Liver (tissue), 9 donors: ENCODE data around the gene KYAT1. TPM values are rescaled to one million over a fixed set of nuclear protein-coding genes. Genes with fewer than 3 reads are reported as not detected.

Source experiments
- DNase-seq: peaks from one replicate; pipeline ENCODE4 v3.0.0-alpha.2; 2017; ENCODE audit warnings: low spot score
- H3K27ac ChIP-seq, 2 donors: one replicate each; pipeline ENCODE4 v1.7.0; 2013; ENCODE audit warnings: inconsistent platforms in 2 of 2, low read length in 2 of 2, control low read depth in 1 of 2, low read depth in 1 of 2, mild to moderate bottlenecking in 1 of 2
- H3K27me3 ChIP-seq, 4 donors: one replicate each; pipeline versions ENCODE4 v1.6.1 to v1.7.0; 2013; ENCODE audit warnings: low read length in 3 of 4, inconsistent platforms in 1 of 4, mild to moderate bottlenecking in 1 of 4, moderate library complexity in 1 of 4; ENCODE audit not compliant: control insufficient read depth in 4 of 4, insufficient read depth in 4 of 4
- H3K36me3 ChIP-seq, 4 donors: one replicate each; pipeline versions ENCODE4 v1.6.1 to v1.7.0; 2013; ENCODE audit warnings: low read length in 3 of 4, mild to moderate bottlenecking in 3 of 4, low read depth in 1 of 4, moderate library complexity in 1 of 4; ENCODE audit not compliant: control insufficient read depth in 4 of 4, insufficient read depth in 3 of 4
- H3K4me1 ChIP-seq, 4 donors: one replicate each; pipeline versions ENCODE4 v1.6.1 to v1.7.0; 2013; ENCODE audit warnings: low read length in 3 of 4, mild to moderate bottlenecking in 3 of 4, moderate library complexity in 1 of 4; ENCODE audit not compliant: control insufficient read depth in 4 of 4, insufficient read depth in 4 of 4
- H3K4me3 ChIP-seq, 3 donors: one replicate each; pipeline versions ENCODE4 v1.6.1 to v1.7.0; 2013; ENCODE audit warnings: low read length in 3 of 3, control low read depth in 1 of 3, low read depth in 1 of 3, mild to moderate bottlenecking in 1 of 3
- H3K9ac ChIP-seq, 2 donors: one replicate each; pipeline ENCODE4 v1.7.0; 2013; ENCODE audit warnings: low read length in 2 of 2, mild to moderate bottlenecking in 2 of 2, moderate library complexity in 2 of 2, control low read depth in 1 of 2, low read depth in 1 of 2
- H3K9me3 ChIP-seq, 4 donors: one replicate each; pipeline versions ENCODE4 v1.6.1 to v1.7.0; 2013; ENCODE audit warnings: low read length in 3 of 4; ENCODE audit not compliant: control insufficient read depth in 4 of 4
- ATF3 ChIP-seq: IDR thresholded peaks from 2 replicates; pipeline ENCODE4 v1.6.1; 2016; ENCODE audit warnings: antibody characterized with exemption
- CTCF ChIP-seq: fragments of 150-350 bp; IDR thresholded peaks from 2 replicates; pipeline ENCODE4 v1.5.1; 2017; ENCODE audit warnings: improper control_type of control experiment, low read depth, low read length; ENCODE audit not compliant: missing input control
- EGR1 ChIP-seq, 2 donors: IDR thresholded peaks; 2 replicates each; pipeline ENCODE4 v1.6.1; 2016 to 2018; ENCODE audit warnings: antibody characterized with exemption in 2 of 2, low read depth in 2 of 2
- FOXA1 ChIP-seq: IDR thresholded peaks from 2 replicates; pipeline ENCODE4 v1.6.1; 2016; ENCODE audit warnings: antibody characterized with exemption
- FOXA2 ChIP-seq: IDR thresholded peaks from 2 replicates; pipeline ENCODE4 v1.6.1; 2016; ENCODE audit warnings: antibody characterized with exemption
- GABPA ChIP-seq, 2 donors: IDR thresholded peaks in 1 of 2; conservative IDR thresholded peaks in 1 of 2; 2 replicates each; pipeline ENCODE4 v1.6.1; 2016; ENCODE audit warnings: antibody characterized with exemption in 2 of 2, mild to moderate bottlenecking in 1 of 2, moderate library complexity in 1 of 2
- HNF4A ChIP-seq, 2 donors: conservative IDR thresholded peaks; 2 replicates each; pipeline ENCODE4 v1.6.1; 2016; ENCODE audit warnings: antibody characterized with exemption in 2 of 2, mild to moderate bottlenecking in 2 of 2
- HNF4G ChIP-seq: IDR thresholded peaks from 2 replicates; pipeline ENCODE4 v1.6.1; 2016; ENCODE audit warnings: antibody characterized with exemption
- JUND ChIP-seq, 2 donors: IDR thresholded peaks; 2 replicates each; pipeline ENCODE4 v1.6.1; 2016; ENCODE audit warnings: antibody characterized with exemption in 2 of 2
- MAX ChIP-seq: IDR thresholded peaks from 2 replicates; pipeline ENCODE4 v1.6.1; 2016; ENCODE audit warnings: antibody characterized with exemption
- NR2F2 ChIP-seq: IDR thresholded peaks from 2 replicates; pipeline ENCODE4 v1.6.1; 2016; ENCODE audit warnings: antibody characterized with exemption
- RAD21 ChIP-seq, 2 donors: IDR thresholded peaks; 2 replicates each; pipeline ENCODE4 v1.6.1; 2016; ENCODE audit warnings: antibody characterized with exemption in 2 of 2, mild to moderate bottlenecking in 2 of 2
- REST ChIP-seq: IDR thresholded peaks from 2 replicates; pipeline ENCODE4 v1.6.1; 2016; ENCODE audit warnings: antibody characterized with exemption, mild to moderate bottlenecking
- RXRA ChIP-seq, 2 donors: IDR thresholded peaks; 2 replicates each; pipeline ENCODE4 v1.6.1; 2017 to 2018; ENCODE audit warnings: antibody characterized with exemption in 2 of 2, mild to moderate bottlenecking in 1 of 2
- SP1 ChIP-seq: IDR thresholded peaks from 2 replicates; pipeline ENCODE4 v1.6.1; 2018; ENCODE audit warnings: antibody characterized with exemption, mild to moderate bottlenecking
- TAF1 ChIP-seq: conservative IDR thresholded peaks from 2 replicates; pipeline ENCODE4 v1.6.1; 2016; ENCODE audit warnings: antibody characterized with exemption, mild to moderate bottlenecking
- YY1 ChIP-seq: IDR thresholded peaks from 2 replicates; pipeline ENCODE4 v1.6.1; 2016; ENCODE audit warnings: antibody characterized with exemption, mild to moderate bottlenecking
- ZBTB33 ChIP-seq: IDR thresholded peaks from 2 replicates; pipeline ENCODE4 v1.6.1; 2016; ENCODE audit warnings: antibody characterized with exemption
- WGBS: extraction: QIAGEN DNeasy Blood & Tissue Kit; methylation state at CpG from one replicate; pipeline ENCODE4 v1.1.7; 2013; 5-methylcytosine and 5-hydroxymethylcytosine counted together
- polyA plus RNA-seq, 2 donors: library from polyadenylated mRNA; stranded (reverse) in 1 of 2; unstranded in 1 of 2; fragments of 200-250 nt in 1 of 2; fragments of >200 nt in 1 of 2; fragmentation: Nextera tagmentation in 1 of 2; extraction: Ambion mirVana in 1 of 2; gene quantifications; one replicate each; pipeline versions ENCODE4 v1.2.1 to v1.2.3, GENCODE V29; 2013 to 2015
- total RNA-seq, 2 donors: library from RNA; depleted of rRNA; stranded (reverse); fragments of >200 nt; gene quantifications; one replicate each; pipeline ENCODE4 v1.2.3, GENCODE V29; 2014
- donor health status: healthy.
- donor health status: healthy.
- donor health status: healthy.
- donor health status: healthy.
- donor health status: healthy.

KYAT1 gene
- total and polyA plus RNA-seq, 4 donors = 3.8 to 8.1 (median 7.4) TPM

- H3K27ac ChIP-seq = peak overlapping the region in 1 of 2 donors; percentile 21
- no peak for DNase-seq
- TF ChIP-seq TAF1 = no peak
- TF ChIP-seq FOXA2 = no peak
- TF ChIP-seq ATF3 = no peak
- no peak for TF ChIP-seq SP1
- H3K36me3 ChIP-seq = peaks cover 0 to 17% (median 7%) of the 10 kb centered on the region in 4 donors
- H3K9ac ChIP-seq = no peak overlapping the region
- 8% methylated on average over 90 of the region's 90 CpGs for WGBS
- H3K4me3 ChIP-seq = peak overlapping the region; percentile 27 to 86 (median 46)
- no peaks in the 10 kb centered on the region for H3K9me3 ChIP-seq
- no peaks in the 10 kb centered on the region for H3K27me3 ChIP-seq
- peaks cover 15 to 32% (median 23%) of the 10 kb centered on the region in 4 donors for H3K4me1 ChIP-seq
These were observed 62.7 kb downstream of the KYAT1 start for GRCh38 chr9:128818839-128819715.

- TF ChIP-seq REST = peak; percentile 65
- TF ChIP-seq CTCF = peak; percentile 99
- no peak for TF ChIP-seq ATF3
- TF ChIP-seq MAX = no peak
- TF ChIP-seq JUND (IDR thresholded peaks at IDR 0.05) = no peak
- peak; percentile 71 to 81 for TF ChIP-seq RAD21 (IDR thresholded peaks at IDR 0.05)
- TF ChIP-seq SP1 = peak; percentile 67
- peak; percentile 76 for TF ChIP-seq TAF1
- peak in 1 of 2 donors; percentile 46 for TF ChIP-seq GABPA (IDR thresholded peaks at IDR 0.05 in 1 of 2, conservative IDR thresholded peaks at IDR 0.05 in 1 of 2)
- peak; percentile 93 for TF ChIP-seq YY1
- no peak for TF ChIP-seq ZBTB33
- TF ChIP-seq HNF4A (conservative IDR thresholded peaks at IDR 0.05) = peak in 1 of 2 donors; percentile 10
- TF ChIP-seq HNF4G = no peak
- no peak for TF ChIP-seq FOXA1
- peak; percentile 57 for TF ChIP-seq NR2F2
- TF ChIP-seq EGR1 (IDR thresholded peaks at IDR 0.05; ENCODE audit: low read depth in 2 of 2) = peak in 1 of 2 donors; percentile 14
- no peak for TF ChIP-seq FOXA2
- peak; percentile 57 to 63 for TF ChIP-seq RXRA (IDR thresholded peaks at IDR 0.05)
- H3K36me3 ChIP-seq = peaks cover 0 to 17% (median 6%) of the 10 kb centered on the region in 4 donors
- H3K27ac ChIP-seq = peak within 1 kb of the TSS; percentile 59 to 69
- DNase-seq = peak; percentile 99
- no peaks in the 10 kb centered on the region for H3K9me3 ChIP-seq
- H3K4me1 ChIP-seq = peaks cover 9 to 24% (median 16%) of the 10 kb centered on the region in 4 donors
- H3K27me3 ChIP-seq = no peaks in the 10 kb centered on the region
- H3K9ac ChIP-seq = peak within 1 kb of the TSS in 1 of 2 donors; percentile 56
- peak within 1 kb of the TSS; percentile 37 to 86 (median 61) for H3K4me3 ChIP-seq
- WGBS = under 1% methylated on average over 70 of the region's 70 CpGs
These were observed 63.5 kb downstream of the KYAT1 start, which contains the start of gene ENDOG for GRCh38 chr9:128818099-128818838. ENDOG (plus strand) TSS chr9:128818500; CDS start chr9:128818685, 185 bp downstream.
